H1 (cell line): ENCODE data around the gene MACROD1.

Experiments used
- ATF2 ChIP-seq: IDR thresholded peaks from 2 replicates; pipeline ENCODE4 v1.6.1; 2012; ENCODE audit warnings: low read length, inconsistent platforms
- ATF3 ChIP-seq: IDR thresholded peaks from 2 replicates; pipeline ENCODE4 v1.6.1; 2011; ENCODE audit warnings: low read depth, mild to moderate bottlenecking, low read length; ENCODE audit not compliant: insufficient read depth
- CHD2 ChIP-seq: IDR thresholded peaks from 2 replicates; pipeline ENCODE4 v1.6.1; 2012; ENCODE audit warnings: low read length, improper control_type of control experiment
- CTCF ChIP-seq, 3 experiments: IDR thresholded peaks; 1 replicate in 2 of 3; 2 replicates in 1 of 3; pipeline versions ENCODE4 v1.5.1 to v1.6.1; 2011; ENCODE audit warnings: low read length in 3 of 3, mild to moderate bottlenecking in 3 of 3, inconsistent platforms in 2 of 3, low read depth in 1 of 3, moderate library complexity in 1 of 3; ENCODE audit not compliant: insufficient read depth in 1 of 3; ENCODE audit errors: control extremely low read depth in 1 of 3
- GABPA ChIP-seq: IDR thresholded peaks from 2 replicates; pipeline ENCODE4 v1.6.1; 2011; ENCODE audit warnings: mild to moderate bottlenecking, low read length, moderate library complexity, borderline replicate concordance; ENCODE audit not compliant: insufficient read depth
- HDAC2 ChIP-seq, 2 experiments: fragments of 300-600 bp in 1 of 2; sonication (generic) in 1 of 2; IDR thresholded peaks; 2 replicates each; pipeline ENCODE4 v1.6.1; 2011 to 2012; ENCODE audit warnings: low read depth in 2 of 2, low read length in 2 of 2, mild to moderate bottlenecking in 2 of 2, moderate library complexity in 2 of 2, borderline replicate concordance in 1 of 2, inconsistent platforms in 1 of 2
- MAX ChIP-seq: IDR thresholded peaks from 2 replicates; pipeline ENCODE4 v1.6.1; 2012; ENCODE audit warnings: inconsistent platforms
- POLR2A ChIP-seq, 2 experiments: IDR thresholded peaks; 1 replicate in 1 of 2; 2 replicates in 1 of 2; pipeline ENCODE4 v1.6.1; 2011; ENCODE audit warnings: low read depth in 2 of 2, low read length in 2 of 2, mild to moderate bottlenecking in 2 of 2; ENCODE audit errors: control extremely low read depth in 1 of 2
- TCF12 ChIP-seq: IDR thresholded peaks from 2 replicates; pipeline ENCODE4 v1.6.1; 2011; ENCODE audit warnings: low read depth, mild to moderate bottlenecking, low read length

DNA sequence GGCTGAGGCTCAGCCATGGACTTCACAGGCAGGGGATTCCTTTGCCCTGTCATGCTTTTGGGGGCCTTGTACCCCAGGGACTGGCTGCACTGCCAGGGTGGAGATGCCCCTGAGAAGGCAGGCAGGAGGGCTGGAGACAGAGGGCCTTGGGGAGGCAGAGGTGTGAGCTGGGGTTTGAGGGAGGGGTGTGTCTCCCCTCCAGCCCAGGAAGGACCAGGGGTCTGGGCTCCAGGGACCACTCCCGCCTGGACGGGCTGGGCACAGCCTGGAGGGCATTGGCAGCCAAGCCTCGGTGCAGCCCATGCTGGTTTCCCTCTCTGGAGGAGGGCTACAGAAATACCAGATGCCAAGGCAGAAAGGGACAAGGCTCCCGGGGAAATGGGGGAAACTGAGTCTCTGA is 160.2 kb downstream of the MACROD1 start:
- TF ChIP-seq CTCF (IDR thresholded peaks at IDR 0.05; ENCODE audit: control extremely low read depth in 1 of 3, insufficient read depth in 1 of 3, low read depth in 1 of 3, low read length in 3 of 3): no peak
- no peak for TF ChIP-seq ATF2
- no peak for TF ChIP-seq HDAC2 (IDR thresholded peaks at IDR 0.05; ENCODE audit: borderline replicate concordance in 1 of 2, low read depth in 2 of 2, low read length in 2 of 2)
- TF ChIP-seq CHD2: no peak
- TF ChIP-seq POLR2A (IDR thresholded peaks at IDR 0.05; ENCODE audit: control extremely low read depth in 1 of 2, low read depth in 2 of 2, low read length in 2 of 2): no peak
- TF ChIP-seq GABPA: no peak
- no peak for TF ChIP-seq TCF12
- TF ChIP-seq ATF3: no peak
- TF ChIP-seq MAX: no peak
